Hindlimb muscle (tissue), 1 donor: Measurements from ENCODE around the gene DCAF8. TPM values are rescaled to one million over a fixed set of nuclear protein-coding genes. Genes with fewer than 3 reads are reported as not detected.
A peak's percentile ranks its signal among the peaks of the same experiment; 100 is the strongest.

ENCODE experiments used
- DNase-seq: peaks from one replicate; pipeline ENCODE4 v3.0.0-alpha.2; 2013
- polyA plus RNA-seq: library from polyadenylated mRNA; unstranded; fragments of 120-200 nt; gene quantifications from one replicate; pipeline ENCODE4 v1.2.1, GENCODE V29; 2013; ENCODE audit not compliant: insufficient read length

Gene DCAF8
- polyA plus RNA-seq, 1 donor: 115 TPM

- no peak for DNase-seq
These were observed 57.7 kb downstream of the DCAF8 start for GRCh38 chr1:160204526-160205241.

- no peak for DNase-seq
These were observed 61.6 kb downstream of the DCAF8 start for GRCh38 chr1:160200786-160201185.

- DNase-seq: no peak
These were observed 65.1 kb downstream of the DCAF8 start for GRCh38 chr1:160197231-160197630.

GRCh38 chr1:160196143-160196542 is 66.2 kb downstream of the DCAF8 start:
- no peak for DNase-seq

GRCh38 chr1:160194737-160195059 is 67.7 kb downstream of the DCAF8 start:
- no peak for DNase-seq

GRCh38 chr1:160193832-160194736 is 68.3 kb downstream of the DCAF8 start:
- no peak for DNase-seq

- DNase-seq: peak; percentile 88
These were observed 69.1 kb downstream of the DCAF8 start for GRCh38 chr1:160193091-160193819.

GRCh38 chr1:160192234-160192633 is 70.1 kb downstream of the DCAF8 start:
- no peak for DNase-seq

- DNase-seq: no peak
These were observed 70.6 kb downstream of the DCAF8 start for GRCh38 chr1:160191756-160192155.

GRCh38 chr1:160189649-160190625 is 72.4 kb downstream of the DCAF8 start, which contains the start of gene CASQ1:
Gene CASQ1, plus strand, starts transcription at chr1:160190575. Its CDS starts 177 bp downstream, at chr1:160190752.
- peak; percentile 63 for DNase-seq

- no peak for DNase-seq
These were observed 74.0 kb downstream of the DCAF8 start for GRCh38 chr1:160188341-160188740.

- DNase-seq: no peak
These were observed 74.9 kb downstream of the DCAF8 start for GRCh38 chr1:160187407-160187806.

- DNase-seq: no peak
These were observed 75.6 kb downstream of the DCAF8 start for GRCh38 chr1:160186729-160187128.

GRCh38 chr1:160186246-160186645 is 76.1 kb downstream of the DCAF8 start:
- DNase-seq: no peak

GRCh38 chr1:160179336-160179735 is 83.0 kb downstream of the DCAF8 start:
- no peak for DNase-seq

- DNase-seq: no peak
These were observed 83.6 kb downstream of the DCAF8 start for GRCh38 chr1:160178731-160179130.

- DNase-seq: no peak
These were observed 84.7 kb downstream of the DCAF8 start for GRCh38 chr1:160177667-160178066.

- DNase-seq: no peak
These were observed 85.1 kb downstream of the DCAF8 start for GRCh38 chr1:160177231-160177630.

- DNase-seq: no peak
These were observed 90.4 kb downstream of the DCAF8 start for GRCh38 chr1:160171980-160172379.

- DNase-seq: no peak
These were observed 91.0 kb downstream of the DCAF8 start for GRCh38 chr1:160171354-160171753.

GRCh38 chr1:160169553-160170399 is 92.6 kb downstream of the DCAF8 start:
- DNase-seq: no peak
